HEK293 (cell line): ENCODE results near the gene DHX32.

Source experiments
- CTCF ChIA-PET: fragments of 350-600 bp; formaldehyde crosslinking; extraction: SDS; loops from one replicate; lab custom pipeline; 2021; ENCODE audit warnings: antibody characterized with exemption; lab: Yijun Ruan, JAX
- POLR2A ChIA-PET: fragments of 300-600 bp; formaldehyde crosslinking; extraction: SDS; loops from one replicate; lab custom pipeline; 2020; ENCODE audit warnings: antibody characterized with exemption, inconsistent platforms; lab: Yijun Ruan, JAX
- H3K27ac ChIP-seq: fragments of 200-500 bp; sonication (Bioruptor generic); 2 replicates; pipeline ENCODE4 v1.5.1; 2014; ENCODE audit warnings: low read depth, low read length, control low read depth, inconsistent platforms; ENCODE audit errors: extremely low read depth
- H3K36me3 ChIP-seq, 2 experiments: fragments of 200-500 bp in 1 of 2; sonication (Bioruptor generic) in 1 of 2; 1 replicate in 1 of 2; 2 replicates in 1 of 2; pipeline ENCODE4 v1.5.1; 2014 to 2017; ENCODE audit warnings: inconsistent platforms in 2 of 2, low read length in 2 of 2; ENCODE audit not compliant: control insufficient read depth in 2 of 2, insufficient read depth in 1 of 2
- H3K4me1 ChIP-seq: fragments of 200-500 bp; sonication (Bioruptor generic); 2 replicates; pipeline ENCODE4 v1.5.1; 2014; ENCODE audit warnings: mild to moderate bottlenecking, low read length, inconsistent platforms; ENCODE audit not compliant: control insufficient read depth, insufficient read depth
- H3K4me3 ChIP-seq: 2 replicates; pipeline ENCODE4 v1.5.1; 2011; ENCODE audit warnings: low read depth, mild to moderate bottlenecking, control low read depth, low read length, moderate library complexity
- H3K9me3 ChIP-seq: fragments of 200-500 bp; sonication (Bioruptor generic); 2 replicates; pipeline ENCODE4 v1.5.1; 2014; ENCODE audit warnings: low read depth, low read length, inconsistent platforms; ENCODE audit not compliant: control insufficient read depth, insufficient read depth
- TCF7L2 ChIP-seq: IDR thresholded peaks from 2 replicates; pipeline ENCODE4 v1.6.1; 2011; ENCODE audit warnings: low read depth, mild to moderate bottlenecking, inconsistent platforms, low read length, moderate library complexity, borderline replicate concordance
- WT1 ChIP-seq: fragments of 450-650 bp; formaldehyde crosslinking; IDR thresholded peaks from 2 replicates; pipeline ENCODE4 v1.5.1; 2016; ENCODE audit warnings: missing biosample characterization, missing genetic modification characterization
- ZBTB1 ChIP-seq: fragments of 450-650 bp; formaldehyde crosslinking; IDR thresholded peaks from 2 replicates; pipeline ENCODE4 v1.5.1; 2016; ENCODE audit warnings: missing biosample characterization, missing genetic modification characterization
- ZFP37 ChIP-seq: fragments of 450-650 bp; formaldehyde crosslinking; IDR thresholded peaks from 2 replicates; pipeline ENCODE4 v1.5.1; 2016; ENCODE audit warnings: missing biosample characterization, missing genetic modification characterization
- ZNF132 ChIP-seq: fragments of 450-650 bp; formaldehyde crosslinking; IDR thresholded peaks from 2 replicates; pipeline ENCODE4 v1.5.1; 2017; ENCODE audit warnings: missing biosample characterization, missing genetic modification characterization, borderline replicate concordance
- ZNF24 ChIP-seq: fragments of 450-650 bp; formaldehyde crosslinking; IDR thresholded peaks from 2 replicates; pipeline ENCODE4 v1.5.1; 2016; ENCODE audit warnings: missing biosample characterization, missing genetic modification characterization
- ZNF335 ChIP-seq: fragments of 450-650 bp; formaldehyde crosslinking; conservative IDR thresholded peaks from 2 replicates; pipeline ENCODE4 v1.5.1; 2016; ENCODE audit warnings: missing biosample characterization, missing genetic modification characterization
- ZNF350 ChIP-seq: fragments of 450-650 bp; formaldehyde crosslinking; IDR thresholded peaks from 2 replicates; pipeline ENCODE4 v1.5.0; 2017; ENCODE audit warnings: missing biosample characterization, mild to moderate bottlenecking, missing genetic modification characterization
- ZNF548 ChIP-seq: fragments of 450-650 bp; formaldehyde crosslinking; IDR thresholded peaks from 2 replicates; pipeline ENCODE4 v1.5.1; 2016; ENCODE audit warnings: missing biosample characterization, missing genetic modification characterization
- ZNF610 ChIP-seq: fragments of 450-650 bp; formaldehyde crosslinking; IDR thresholded peaks from 2 replicates; pipeline ENCODE4 v1.5.1; 2016; ENCODE audit warnings: missing biosample characterization, missing genetic modification characterization, borderline replicate concordance
- ZNF658 ChIP-seq: fragments of 450-650 bp; formaldehyde crosslinking; IDR thresholded peaks from 2 replicates; pipeline ENCODE4; 2016; ENCODE audit warnings: missing biosample characterization, missing genetic modification characterization
- ZNF768 ChIP-seq: fragments of 450-650 bp; formaldehyde crosslinking; IDR thresholded peaks from 2 replicates; pipeline ENCODE4 v1.5.1; 2018; ENCODE audit warnings: missing biosample characterization, mild to moderate bottlenecking, missing genetic modification characterization
- ZNF776 ChIP-seq: fragments of 450-650 bp; formaldehyde crosslinking; IDR thresholded peaks from 2 replicates; pipeline ENCODE4 v1.5.0; 2017; ENCODE audit warnings: missing biosample characterization, missing genetic modification characterization, borderline replicate concordance
- TF ChIP-seq, protein P1 (sequence below): fragments of 450-650 bp; formaldehyde crosslinking; IDR thresholded peaks from 2 replicates; pipeline ENCODE4 v1.5.0; 2017; ENCODE audit warnings: missing biosample characterization, missing genetic modification characterization, borderline replicate concordance
- TF ChIP-seq, protein P2 (sequence below): fragments of 450-650 bp; formaldehyde crosslinking; IDR thresholded peaks from 2 replicates; pipeline ENCODE4 v1.5.1; 2016; ENCODE audit warnings: missing biosample characterization, missing genetic modification characterization

The DHX32 gene

DNA sequence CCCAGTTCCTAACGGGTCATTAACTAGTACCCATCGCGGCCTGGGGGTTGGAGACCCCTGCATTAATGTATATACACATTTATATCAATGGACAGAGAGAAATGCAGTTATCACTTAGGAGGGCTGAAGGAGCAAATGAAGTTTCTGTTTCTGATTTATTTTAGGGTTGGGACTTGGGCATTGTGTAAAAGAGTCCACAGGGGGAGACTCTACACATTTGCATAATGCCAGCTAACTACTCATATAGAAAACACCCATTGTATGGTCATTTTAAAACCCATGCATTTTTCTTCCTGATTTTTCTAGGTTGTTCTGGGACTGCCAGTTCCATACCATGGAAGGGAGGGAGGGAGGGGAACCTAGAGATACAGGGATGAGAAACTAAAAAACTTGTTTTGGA, 34.2 kb downstream of the DHX32 start (continued):
- TF ChIP-seq WT1 (tag by site-specific recombination) (no peak), ZNF548 (tag by site-specific recombination) (no peak)

DNA sequence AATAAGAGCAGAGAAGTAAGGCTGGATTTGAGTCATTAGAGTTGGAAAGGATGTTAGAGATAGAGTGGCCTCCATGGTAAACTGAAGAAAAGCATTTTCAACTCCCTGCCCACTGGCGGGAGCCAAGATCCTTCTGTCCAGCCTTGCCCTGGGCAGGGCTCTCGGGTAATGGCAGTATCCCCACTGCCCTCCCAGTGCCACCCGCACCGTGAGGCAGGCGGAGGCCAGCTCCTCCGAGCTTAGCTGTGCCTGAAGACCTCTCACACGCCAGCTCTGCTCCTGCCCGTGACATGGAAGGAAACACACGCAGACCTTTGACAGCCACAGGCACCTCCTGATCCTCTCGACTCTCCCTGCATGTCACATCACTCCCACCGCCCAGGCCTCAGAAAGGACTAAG, 35.5 kb downstream of the DHX32 start:
- H3K9me3 ChIP-seq: no peaks in the 10 kb centered on the region
- no peak overlapping the region for H3K4me3 ChIP-seq
- H3K36me3 ChIP-seq: peaks cover 25 to 80% of the 10 kb centered on the region in 2 experiments
- no peaks in the 10 kb centered on the region for H3K4me1 ChIP-seq
- CTCF ChIA-PET: no interaction called here
- POLR2A ChIA-PET: interaction anchor here (1.3 kb wide), 1 partner anchor 22 kb away, joined by 3 read pairs; the partner anchor contains the start of genes BCCIP and UROS
- H3K27ac ChIP-seq: no peak overlapping the region
- TF ChIP-seq ZNF350 (no peak), ZNF24 (tag by site-specific recombination) (no peak), ZBTB1 (tag by site-specific recombination) (no peak), ZNF776 (tag by site-specific recombination) (no peak), ZNF658 (tag by site-specific recombination) (no peak)
- TF ChIP-seq, protein P1, sequence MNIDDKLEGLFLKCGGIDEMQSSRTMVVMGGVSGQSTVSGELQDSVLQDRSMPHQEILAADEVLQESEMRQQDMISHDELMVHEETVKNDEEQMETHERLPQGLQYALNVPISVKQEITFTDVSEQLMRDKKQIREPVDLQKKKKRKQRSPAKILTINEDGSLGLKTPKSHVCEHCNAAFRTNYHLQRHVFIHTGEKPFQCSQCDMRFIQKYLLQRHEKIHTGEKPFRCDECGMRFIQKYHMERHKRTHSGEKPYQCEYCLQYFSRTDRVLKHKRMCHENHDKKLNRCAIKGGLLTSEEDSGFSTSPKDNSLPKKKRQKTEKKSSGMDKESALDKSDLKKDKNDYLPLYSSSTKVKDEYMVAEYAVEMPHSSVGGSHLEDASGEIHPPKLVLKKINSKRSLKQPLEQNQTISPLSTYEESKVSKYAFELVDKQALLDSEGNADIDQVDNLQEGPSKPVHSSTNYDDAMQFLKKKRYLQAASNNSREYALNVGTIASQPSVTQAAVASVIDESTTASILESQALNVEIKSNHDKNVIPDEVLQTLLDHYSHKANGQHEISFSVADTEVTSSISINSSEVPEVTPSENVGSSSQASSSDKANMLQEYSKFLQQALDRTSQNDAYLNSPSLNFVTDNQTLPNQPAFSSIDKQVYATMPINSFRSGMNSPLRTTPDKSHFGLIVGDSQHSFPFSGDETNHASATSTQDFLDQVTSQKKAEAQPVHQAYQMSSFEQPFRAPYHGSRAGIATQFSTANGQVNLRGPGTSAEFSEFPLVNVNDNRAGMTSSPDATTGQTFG (tag by site-specific recombination): no peak

DNA sequence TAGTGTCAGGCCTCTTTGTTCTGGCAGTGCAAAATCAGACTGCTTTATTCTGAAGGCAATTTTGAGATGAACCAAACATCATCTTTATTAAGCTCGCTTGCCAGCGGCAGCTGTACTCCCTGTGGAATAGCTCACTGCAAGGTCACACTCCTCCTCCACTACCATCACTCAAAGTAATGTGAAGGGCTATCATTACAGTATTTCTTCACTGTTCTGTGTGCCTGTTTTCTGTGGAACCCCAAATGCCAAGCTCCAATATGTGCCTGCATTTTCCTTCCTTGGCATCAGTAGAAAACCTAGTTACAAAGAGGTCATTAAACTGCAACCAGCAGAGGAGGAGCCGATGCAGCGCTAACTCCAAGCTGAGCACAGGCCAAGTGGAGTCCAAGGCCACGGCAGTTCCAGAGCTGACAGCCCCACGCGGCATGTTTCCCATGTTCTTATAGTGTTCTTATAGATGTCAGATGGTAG, 36.3 kb downstream of the DHX32 start:
- ChIA-PET POLR2A (interaction anchor here (0.8 kb wide), 1 partner anchor 11 kb away, joined by 3 read pairs; no protein-coding TSS in a partner anchor), CTCF (no interaction called here)
- Histone ChIP-seq H3K9me3 (no peaks in the 10 kb centered on the region), H3K4me1 (no peaks in the 10 kb centered on the region), H3K27ac (no peak overlapping the region), H3K36me3 (peaks cover 24 to 83% of the 10 kb centered on the region in 2 experiments), H3K4me3 (no peak overlapping the region)
- TF ChIP-seq ZNF132 (tag by site-specific recombination) (no peak), TCF7L2 (no peak)

DNA sequence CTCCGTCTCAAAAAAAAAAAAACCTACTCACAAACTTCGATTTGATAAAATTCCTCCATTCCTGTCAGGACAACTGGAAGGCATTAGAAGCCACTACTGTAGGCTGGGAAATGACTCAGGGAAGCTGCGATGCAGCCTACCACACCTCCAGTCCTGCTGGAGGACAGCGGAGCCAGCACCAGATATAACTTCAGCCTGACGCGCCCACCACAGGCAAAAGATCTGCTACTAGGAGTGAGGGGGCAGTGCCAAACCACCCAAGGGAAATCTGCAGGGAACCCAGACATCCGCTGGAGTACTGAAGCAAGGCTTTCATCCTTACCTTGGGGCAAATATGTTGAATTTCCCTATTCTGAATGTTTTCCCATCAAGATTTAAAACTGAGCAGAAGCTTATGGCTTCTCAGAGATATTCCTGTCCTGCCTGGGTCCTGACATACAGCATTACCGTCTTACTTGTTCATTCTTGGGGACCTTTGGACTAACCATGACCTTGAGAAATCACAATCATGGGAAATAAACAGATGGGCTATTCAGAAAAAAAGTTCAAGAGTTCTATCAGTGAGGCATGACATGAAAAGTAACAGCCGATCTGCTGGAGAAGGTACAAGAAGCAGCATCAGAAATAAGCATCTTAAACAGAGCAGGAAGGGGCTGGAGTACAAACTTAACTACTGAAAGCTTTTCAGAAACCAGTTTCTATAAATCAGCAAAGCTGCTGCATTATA, 37.3 kb downstream of the DHX32 start:
- no peak overlapping the region for H3K4me3 ChIP-seq
- ChIA-PET POLR2A (no interaction called here), CTCF (no interaction called here)
- H3K9me3 ChIP-seq: no peaks in the 10 kb centered on the region
- no peak overlapping the region for H3K27ac ChIP-seq
- H3K36me3 ChIP-seq: peaks cover 24 to 83% of the 10 kb centered on the region in 2 experiments; a peak in 2 of 3 replicates
- no peaks in the 10 kb centered on the region for H3K4me1 ChIP-seq
- TF ChIP-seq, protein P2, sequence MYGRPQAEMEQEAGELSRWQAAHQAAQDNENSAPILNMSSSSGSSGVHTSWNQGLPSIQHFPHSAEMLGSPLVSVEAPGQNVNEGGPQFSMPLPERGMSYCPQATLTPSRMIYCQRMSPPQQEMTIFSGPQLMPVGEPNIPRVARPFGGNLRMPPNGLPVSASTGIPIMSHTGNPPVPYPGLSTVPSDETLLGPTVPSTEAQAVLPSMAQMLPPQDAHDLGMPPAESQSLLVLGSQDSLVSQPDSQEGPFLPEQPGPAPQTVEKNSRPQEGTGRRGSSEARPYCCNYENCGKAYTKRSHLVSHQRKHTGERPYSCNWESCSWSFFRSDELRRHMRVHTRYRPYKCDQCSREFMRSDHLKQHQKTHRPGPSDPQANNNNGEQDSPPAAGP (tag by site-specific recombination): no peak
- TF ChIP-seq ZNF768 (tag by site-specific recombination): no peak
- no peak for TF ChIP-seq ZNF335 (tag by site-specific recombination)
- no peak for TF ChIP-seq ZFP37 (tag by site-specific recombination)
- no peak for TF ChIP-seq ZNF610
- TF ChIP-seq, all 188 proteins: peak for 0
